ENCODE data around the gene PNMA6E. TPM values are rescaled to one million over a fixed set of nuclear protein-coding genes. Genes with fewer than 3 reads are reported as not detected.
"Not testable (repeated sequence)": the region's sequence is repeated elsewhere in the genome, so short reads cannot be mapped to it uniquely, and the experiment has no call there.

Gene PNMA6E
- polyA plus RNA-seq, 2 of the 4 experiments (the other 2 are of a cell fraction) = not detected

DNA sequence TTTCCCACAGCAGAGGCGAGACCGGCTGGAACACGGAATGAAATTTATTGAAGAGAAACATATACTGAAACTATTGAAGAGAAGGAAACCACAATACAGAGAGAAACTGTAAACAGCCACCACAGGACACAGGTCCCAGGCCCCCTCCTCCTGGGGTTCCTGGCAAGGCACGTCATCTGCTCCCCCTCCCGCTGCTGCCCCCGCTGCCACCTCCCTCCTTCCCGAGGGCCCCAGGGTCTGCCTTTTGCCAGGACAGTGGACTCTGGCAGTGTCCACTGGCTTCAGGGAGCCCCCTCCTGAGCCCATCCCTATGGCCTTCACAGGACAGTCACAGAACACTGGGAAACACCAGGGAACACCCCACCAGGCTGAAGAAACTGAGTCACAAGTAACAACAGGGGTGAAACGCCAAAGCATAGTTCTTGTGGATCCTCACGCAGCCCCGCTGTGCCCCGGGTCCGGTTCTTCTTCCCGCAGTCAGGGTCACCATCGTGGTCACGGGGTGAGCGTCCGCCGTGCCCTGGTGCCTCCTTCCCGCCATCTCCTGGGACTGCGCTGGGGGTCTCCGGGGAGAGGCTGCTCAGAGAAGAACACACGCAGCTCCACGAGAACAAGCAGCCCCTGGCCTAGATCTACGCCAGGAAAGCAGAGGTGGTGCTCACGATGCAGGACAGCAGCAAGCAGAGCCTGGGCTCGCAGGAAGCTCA lies 5.4 kb downstream of the PNMA6E start (continued):
- no peak for TF ChIP-seq SREBF2 (IDR thresholded peaks at IDR 0.05)
- TF ChIP-seq POLR2A (IDR thresholded peaks at IDR 0.05; ENCODE audit: low read length) = no peak

GRCh38 chrX:153394612-153395011 lies 6.5 kb downstream of the PNMA6E start:
- Histone ChIP-seq H3K4me2 (no peak overlapping the region), H3K27ac (no peak overlapping the region), H3K4me1 (no peaks in the 10 kb centered on the region), H3K4me3 (no peak overlapping the region), H3K9me3 (no peaks in the 10 kb centered on the region)
- TF ChIP-seq HOXA7 (CRISPR knock-in tag; IDR thresholded peaks at IDR 0.05) (no peak), RARB (CRISPR knock-in tag; IDR thresholded peaks at IDR 0.05) (no peak), HMGXB4 (CRISPR knock-in tag; IDR thresholded peaks at IDR 0.05; ENCODE audit: borderline replicate concordance) (no peak), RAD21 (conservative IDR thresholded peaks at IDR 0.05 in 1 of 2, IDR thresholded peaks at IDR 0.05 in 1 of 2) (no peak), ZC3H11A (IDR thresholded peaks at IDR 0.05) (no peak), ESRRA (IDR thresholded peaks at IDR 0.05; ENCODE audit: borderline replicate concordance, low read length) (no peak), JUNB (IDR thresholded peaks at IDR 0.05) (no peak), ZSCAN20 (CRISPR knock-in tag; IDR thresholded peaks at IDR 0.05) (no peak), CHD4 (IDR thresholded peaks at IDR 0.05; ENCODE audit: borderline replicate concordance) (no peak)
- TF ChIP-seq, protein P1, sequence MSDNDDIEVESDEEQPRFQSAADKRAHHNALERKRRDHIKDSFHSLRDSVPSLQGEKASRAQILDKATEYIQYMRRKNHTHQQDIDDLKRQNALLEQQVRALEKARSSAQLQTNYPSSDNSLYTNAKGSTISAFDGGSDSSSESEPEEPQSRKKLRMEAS (IDR thresholded peaks at IDR 0.05) = no peak
- no peak for FAIRE-seq
- ChIA-PET CTCF (interaction anchor here (0.7 kb wide), 1 partner anchor 67 kb away, joined by 3 read pairs; no protein-coding TSS in a partner anchor), POLR2A (no interaction called here)
- WGBS (ENCODE audit: missing lambda C conversion rate) = 52% methylated on average over 13 of the region's 13 CpGs
- ATAC-seq = no peak
- no peak for DNase-seq (ENCODE audit: low read depth in 1 of 2, low spot score in 1 of 2)

GRCh38 chrX:153392642-153393321 lies 8.4 kb downstream of the PNMA6E start:
- 59% methylated on average over 7 of the region's 16 CpGs for WGBS (ENCODE audit: missing lambda C conversion rate)
- Histone ChIP-seq H3K4me3 (no peak overlapping the region), H3K4me1 (no peaks in the 10 kb centered on the region), H3K4me2 (no peak overlapping the region), H3K9me3 (no peaks in the 10 kb centered on the region), H3K27ac (no peak overlapping the region)
- DNase-seq (ENCODE audit: low read depth in 1 of 2, low spot score in 1 of 2) = no peak
- TF ChIP-seq E2F6 (IDR thresholded peaks at IDR 0.05; ENCODE audit: borderline replicate concordance, low read depth) = no peak
- TF ChIP-seq BCL3 (IDR thresholded peaks at IDR 0.05) = no peak
- no peak for FAIRE-seq
- ATAC-seq = no peak
- ChIA-PET POLR2A (no interaction called here), CTCF (no interaction called here)

DNA sequence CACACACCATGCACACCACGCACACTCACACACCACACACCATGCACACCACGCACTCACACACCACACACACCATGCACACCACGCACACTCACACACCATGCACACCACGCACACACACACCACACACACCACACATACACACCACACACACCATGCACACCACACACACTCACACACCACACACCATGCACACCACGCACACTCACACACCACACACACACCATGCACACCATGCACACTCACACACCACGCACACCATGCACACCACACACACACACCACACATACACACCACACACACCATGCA lies 11.7 kb downstream of the PNMA6E start:
- H3K27ac ChIP-seq; CTCF ChIA-PET; POLR2A ChIA-PET; H3K4me1 ChIP-seq; ATAC-seq; DNase-seq (ENCODE audit: low read depth in 1 of 2, low spot score in 1 of 2); FAIRE-seq; H3K4me2 ChIP-seq; H3K9me3 ChIP-seq; H3K4me3 ChIP-seq: not testable (repeated sequence)
- WGBS (ENCODE audit: missing lambda C conversion rate) = 65% methylated on average over 4 of the region's 6 CpGs
